ENCODE results near the gene SYPL2. TPM values are rescaled to one million over a fixed set of nuclear protein-coding genes. Genes with fewer than 3 reads are reported as not detected.
"Not testable (repeated sequence)": the region's sequence is repeated elsewhere in the genome, so short reads cannot be mapped to it uniquely, and the experiment has no call there.

The SYPL2 gene
- total RNA-seq, 6 experiments from 2014 or later, result 16.0 to 34.1 (median 18.5) TPM

DNA sequence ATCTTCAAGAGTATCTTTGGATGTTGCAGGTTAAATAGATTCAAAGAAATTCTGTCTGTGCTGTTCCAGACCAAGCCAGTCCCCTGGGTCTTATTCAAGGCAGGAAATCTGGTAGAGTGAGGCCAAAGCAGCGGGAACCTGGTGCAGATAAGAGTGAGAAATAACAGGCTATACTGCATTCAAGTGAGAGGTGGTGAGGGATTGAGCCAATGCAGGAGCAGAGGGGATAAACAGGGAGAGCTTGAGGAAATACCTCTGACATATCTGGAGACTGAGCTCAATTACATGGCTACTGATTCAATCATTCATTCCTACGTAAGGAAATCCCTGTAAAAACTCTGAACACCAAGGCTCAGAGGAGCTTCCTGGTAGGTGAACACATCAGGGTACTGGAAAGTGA, 22.9 kb upstream of the SYPL2 start:
- H3K36me3 Mint-ChIP-seq (ENCODE audit: low read depth), result no peaks in the 10 kb centered on the region
- H3K4me3 Mint-ChIP-seq, result no peak overlapping the region
- no peaks in the 10 kb centered on the region for H3K27me3 Mint-ChIP-seq (ENCODE audit: insufficient read depth)
- no peak for DNase-seq
- peaks cover 8% of the 10 kb centered on the region for H3K4me1 Mint-ChIP-seq (ENCODE audit: low read depth)
- H3K9me3 Mint-ChIP-seq, result no peaks in the 10 kb centered on the region
- H3K27ac Mint-ChIP-seq, result no peak overlapping the region
- TF ChIP-seq, protein P1, sequence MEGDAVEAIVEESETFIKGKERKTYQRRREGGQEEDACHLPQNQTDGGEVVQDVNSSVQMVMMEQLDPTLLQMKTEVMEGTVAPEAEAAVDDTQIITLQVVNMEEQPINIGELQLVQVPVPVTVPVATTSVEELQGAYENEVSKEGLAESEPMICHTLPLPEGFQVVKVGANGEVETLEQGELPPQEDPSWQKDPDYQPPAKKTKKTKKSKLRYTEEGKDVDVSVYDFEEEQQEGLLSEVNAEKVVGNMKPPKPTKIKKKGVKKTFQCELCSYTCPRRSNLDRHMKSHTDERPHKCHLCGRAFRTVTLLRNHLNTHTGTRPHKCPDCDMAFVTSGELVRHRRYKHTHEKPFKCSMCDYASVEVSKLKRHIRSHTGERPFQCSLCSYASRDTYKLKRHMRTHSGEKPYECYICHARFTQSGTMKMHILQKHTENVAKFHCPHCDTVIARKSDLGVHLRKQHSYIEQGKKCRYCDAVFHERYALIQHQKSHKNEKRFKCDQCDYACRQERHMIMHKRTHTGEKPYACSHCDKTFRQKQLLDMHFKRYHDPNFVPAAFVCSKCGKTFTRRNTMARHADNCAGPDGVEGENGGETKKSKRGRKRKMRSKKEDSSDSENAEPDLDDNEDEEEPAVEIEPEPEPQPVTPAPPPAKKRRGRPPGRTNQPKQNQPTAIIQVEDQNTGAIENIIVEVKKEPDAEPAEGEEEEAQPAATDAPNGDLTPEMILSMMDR (IDR thresholded peaks at IDR 0.05), result no peak

DNA sequence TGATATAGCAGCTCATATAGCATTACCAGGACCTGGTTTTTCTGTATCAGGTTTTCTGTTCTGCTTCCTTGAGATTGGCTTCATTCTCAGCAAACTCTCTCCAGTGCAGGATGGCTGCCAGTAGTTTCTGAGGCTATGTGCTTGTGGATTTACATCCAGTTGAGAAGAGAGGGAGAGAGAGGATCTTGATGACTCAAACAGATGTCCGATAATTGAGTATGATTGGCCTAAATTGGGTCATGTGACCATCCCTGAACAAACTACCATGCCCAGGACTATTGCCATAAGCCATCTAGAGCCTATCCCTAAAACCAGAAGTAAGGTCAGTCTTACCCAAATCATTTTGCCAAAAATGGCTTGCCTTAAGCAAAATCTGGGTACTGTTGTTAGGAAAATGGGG, 22.0 kb upstream of the SYPL2 start:
- Mint-ChIP-seq H3K4me3 (no peak overlapping the region), H3K4me1 (ENCODE audit: low read depth) (peaks cover 8% of the 10 kb centered on the region), H3K9me3 (no peaks in the 10 kb centered on the region), H3K27ac (no peak overlapping the region), H3K27me3 (ENCODE audit: insufficient read depth) (no peaks in the 10 kb centered on the region), H3K36me3 (ENCODE audit: low read depth) (no peaks in the 10 kb centered on the region)
- no peak for DNase-seq
- TF ChIP-seq, protein P1 (IDR thresholded peaks at IDR 0.05), result no peak

- not testable (repeated sequence) for H3K36me3 Mint-ChIP-seq (ENCODE audit: low read depth); H3K27me3 Mint-ChIP-seq (ENCODE audit: insufficient read depth); H3K9me3 Mint-ChIP-seq
- H3K4me3 Mint-ChIP-seq, result peak overlapping the region; percentile 52
- peaks cover 16% of the 10 kb centered on the region for H3K4me1 Mint-ChIP-seq (ENCODE audit: low read depth)
- peak overlapping the region; percentile 89 for H3K27ac Mint-ChIP-seq
- peak; percentile 91 for DNase-seq
Observed at GRCh38 chr1:109445949-109446695, 20.2 kb upstream of the SYPL2 start.

DNA sequence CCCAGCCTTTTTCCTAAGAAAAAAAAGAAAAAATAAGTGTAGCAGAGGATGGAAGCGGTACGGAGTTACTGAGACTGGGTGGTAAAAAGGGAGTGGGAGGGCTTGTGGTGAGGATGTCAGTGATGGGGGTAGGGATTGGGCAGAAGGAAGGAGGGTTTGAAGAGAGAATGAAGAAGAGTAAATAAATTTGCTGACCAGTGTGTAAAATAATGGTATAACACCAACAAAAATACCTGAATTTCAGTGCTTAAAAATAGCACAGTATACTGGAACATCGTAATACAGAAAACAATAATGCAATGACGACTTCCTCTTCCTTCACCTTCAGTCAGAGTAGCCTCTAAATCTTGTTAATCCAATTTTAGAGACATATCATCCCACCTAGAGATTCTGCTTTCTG, 18.8 kb upstream of the SYPL2 start:
- Mint-ChIP-seq H3K36me3 (ENCODE audit: low read depth) (no peaks in the 10 kb centered on the region), H3K27me3 (ENCODE audit: insufficient read depth) (no peaks in the 10 kb centered on the region), H3K4me3 (no peak overlapping the region), H3K9me3 (no peaks in the 10 kb centered on the region), H3K27ac (no peak overlapping the region; the same call in 1 of the 2 replicates), H3K4me1 (ENCODE audit: low read depth) (peaks cover 16% of the 10 kb centered on the region)
- DNase-seq, result no peak
- TF ChIP-seq, protein P1 (IDR thresholded peaks at IDR 0.05), result no peak

GRCh38 chr1:109454497-109455133, 11.7 kb upstream of the SYPL2 start:
- H3K27me3 Mint-ChIP-seq (ENCODE audit: insufficient read depth), result peaks cover 6% of the 10 kb centered on the region
- H3K4me1 Mint-ChIP-seq (ENCODE audit: low read depth), result peaks cover 8% of the 10 kb centered on the region; the same call in 1 of the 2 replicates
- no peak overlapping the region for H3K4me3 Mint-ChIP-seq
- H3K36me3 Mint-ChIP-seq (ENCODE audit: low read depth), result peaks cover 13% of the 10 kb centered on the region
- no peak overlapping the region for H3K27ac Mint-ChIP-seq
- TF ChIP-seq, protein P1 (IDR thresholded peaks at IDR 0.05), result no peak
- DNase-seq, result no peak
- H3K9me3 Mint-ChIP-seq, result peaks cover 16% of the 10 kb centered on the region

- Mint-ChIP-seq H3K27me3 (ENCODE audit: insufficient read depth) (peaks cover 9% of the 10 kb centered on the region), H3K4me1 (ENCODE audit: low read depth) (peaks cover 8% of the 10 kb centered on the region; the same call in 1 of the 2 replicates), H3K36me3 (ENCODE audit: low read depth) (peaks cover 13% of the 10 kb centered on the region), H3K9me3 (peaks cover 16% of the 10 kb centered on the region), H3K27ac (no peak overlapping the region), H3K4me3 (no peak overlapping the region)
- TF ChIP-seq, protein P1 (IDR thresholded peaks at IDR 0.05), result no peak
- DNase-seq, result no peak
Observed at GRCh38 chr1:109457819-109458218, 8.5 kb upstream of the SYPL2 start.

Data from HFFc6 (cell line).